Measurements from ENCODE around the gene S1PR1. TPM values are rescaled to one million over a fixed set of nuclear protein-coding genes. Genes with fewer than 3 reads are reported as not detected.
A peak's percentile ranks its signal among the peaks of the same experiment; 100 is the strongest.
"Not testable (repeated sequence)": the region's sequence is repeated elsewhere in the genome, so short reads cannot be mapped to it uniquely, and the experiment has no call there.

Gene S1PR1
- total RNA-seq, 6 experiments from 2014 or later = 9.0 to 14.8 (median 9.3) TPM

- no peak overlapping the region for H3K27ac ChIP-seq
- intact Hi-C loops (cut with DNase I) = no loop called here
- H3K4me1 ChIP-seq = peaks cover 0 to 19% (median 4%) of the 10 kb centered on the region in 4 donors
- WGBS (ENCODE audit: insufficient coverage, low coverage, low lambda C conversion rate, missing lambda C conversion rate) = 77% methylated on average over 3 of the region's 3 CpGs
- ATAC-seq (no peak), DNase-seq (no peak)
- no peak overlapping the region for H3K4me3 ChIP-seq
- no peaks in the 10 kb centered on the region for H3K9me3 ChIP-seq
- TF ChIP-seq, protein P1, sequence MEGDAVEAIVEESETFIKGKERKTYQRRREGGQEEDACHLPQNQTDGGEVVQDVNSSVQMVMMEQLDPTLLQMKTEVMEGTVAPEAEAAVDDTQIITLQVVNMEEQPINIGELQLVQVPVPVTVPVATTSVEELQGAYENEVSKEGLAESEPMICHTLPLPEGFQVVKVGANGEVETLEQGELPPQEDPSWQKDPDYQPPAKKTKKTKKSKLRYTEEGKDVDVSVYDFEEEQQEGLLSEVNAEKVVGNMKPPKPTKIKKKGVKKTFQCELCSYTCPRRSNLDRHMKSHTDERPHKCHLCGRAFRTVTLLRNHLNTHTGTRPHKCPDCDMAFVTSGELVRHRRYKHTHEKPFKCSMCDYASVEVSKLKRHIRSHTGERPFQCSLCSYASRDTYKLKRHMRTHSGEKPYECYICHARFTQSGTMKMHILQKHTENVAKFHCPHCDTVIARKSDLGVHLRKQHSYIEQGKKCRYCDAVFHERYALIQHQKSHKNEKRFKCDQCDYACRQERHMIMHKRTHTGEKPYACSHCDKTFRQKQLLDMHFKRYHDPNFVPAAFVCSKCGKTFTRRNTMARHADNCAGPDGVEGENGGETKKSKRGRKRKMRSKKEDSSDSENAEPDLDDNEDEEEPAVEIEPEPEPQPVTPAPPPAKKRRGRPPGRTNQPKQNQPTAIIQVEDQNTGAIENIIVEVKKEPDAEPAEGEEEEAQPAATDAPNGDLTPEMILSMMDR (IDR thresholded peaks at IDR 0.05) = no peak
- no peaks in the 10 kb centered on the region for H3K27me3 ChIP-seq
- H3K36me3 ChIP-seq = no peaks in the 10 kb centered on the region
Observed at GRCh38 chr1:101217148-101217547, 19.7 kb upstream of the S1PR1 start.

- DNase-seq (peak; percentile 47 to 80 (median 78)), ATAC-seq (peak; percentile 59 to 72 (median 70))
- H3K27me3 ChIP-seq; H3K9me3 ChIP-seq; H3K4me3 ChIP-seq; intact Hi-C loops (cut with DNase I); H3K36me3 ChIP-seq: not testable (repeated sequence)
- WGBS (ENCODE audit: insufficient coverage, low coverage, low lambda C conversion rate, missing lambda C conversion rate) = 27% methylated on average over 5 of the region's 6 CpGs
- H3K27ac ChIP-seq = peak overlapping the region in 2 of 3 donors; percentile 43 to 51
- H3K4me1 ChIP-seq = peaks cover 0 to 19% (median 4%) of the 10 kb centered on the region in 4 donors
Observed at GRCh38 chr1:101218968-101219367, 17.9 kb upstream of the S1PR1 start.

- intact Hi-C loops (cut with DNase I) = no loop called here
- H3K27ac ChIP-seq = peak overlapping the region in 1 of 3 donors; percentile 9
- DNase-seq = peak; percentile 51 to 87 (median 86)
Observed at GRCh38 chr1:101219924-101220870, 16.6 kb upstream of the S1PR1 start.

DNA sequence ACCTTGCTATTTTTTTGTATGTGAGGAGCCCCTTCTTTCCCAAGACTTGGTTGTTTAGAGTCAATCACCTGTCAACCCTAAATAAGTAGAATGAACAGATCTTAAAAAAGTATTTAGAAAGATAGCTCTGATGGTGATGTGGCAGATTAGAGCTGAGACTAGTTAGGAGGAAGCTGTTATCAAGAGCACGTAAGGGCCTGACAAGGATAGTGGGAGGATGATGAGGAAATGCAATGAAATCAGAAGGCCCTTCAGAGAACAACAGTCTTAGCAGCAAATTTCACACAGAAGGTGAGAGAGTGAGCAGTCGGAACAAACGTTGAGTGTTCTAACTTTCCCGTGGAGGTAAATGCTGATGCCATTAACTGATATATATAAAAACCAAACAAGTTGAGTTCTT is 15.9 kb upstream of the S1PR1 start:
- ATAC-seq = no peak
- 87% methylated on average over 4 of the region's 4 CpGs for WGBS (ENCODE audit: insufficient coverage, low coverage, low lambda C conversion rate, missing lambda C conversion rate)
- Histone ChIP-seq H3K27me3 (no peaks in the 10 kb centered on the region), H3K4me3 (no peak overlapping the region), H3K36me3 (no peaks in the 10 kb centered on the region), H3K9me3 (no peaks in the 10 kb centered on the region), H3K27ac (no peak overlapping the region), H3K4me1 (peaks cover 0 to 19% (median 4%) of the 10 kb centered on the region in 4 donors)
- DNase-seq = no peak
- no peak for TF ChIP-seq POLR2A (IDR thresholded peaks at IDR 0.05)
- TF ChIP-seq, protein P1 (IDR thresholded peaks at IDR 0.05) = no peak
- intact Hi-C loops (cut with DNase I) = no loop called here

More at GRCh38 chr1:101219924-101220870, 16.6 kb upstream of the S1PR1 start:
- H3K36me3 ChIP-seq = no peaks in the 10 kb centered on the region
- H3K9me3 ChIP-seq = no peaks in the 10 kb centered on the region
- ATAC-seq = peak; percentile 91 to 97 (median 94)
- WGBS (ENCODE audit: insufficient coverage, low coverage, low lambda C conversion rate, missing lambda C conversion rate) = 57% methylated on average over 6 of the region's 11 CpGs
- H3K27me3 ChIP-seq = no peaks in the 10 kb centered on the region
- no peak overlapping the region for H3K4me3 ChIP-seq
- TF ChIP-seq, protein P1 (IDR thresholded peaks at IDR 0.05) = no peak
- no peak for TF ChIP-seq POLR2A (IDR thresholded peaks at IDR 0.05)
- H3K4me1 ChIP-seq = peaks cover 0 to 19% (median 4%) of the 10 kb centered on the region in 4 donors

DNA sequence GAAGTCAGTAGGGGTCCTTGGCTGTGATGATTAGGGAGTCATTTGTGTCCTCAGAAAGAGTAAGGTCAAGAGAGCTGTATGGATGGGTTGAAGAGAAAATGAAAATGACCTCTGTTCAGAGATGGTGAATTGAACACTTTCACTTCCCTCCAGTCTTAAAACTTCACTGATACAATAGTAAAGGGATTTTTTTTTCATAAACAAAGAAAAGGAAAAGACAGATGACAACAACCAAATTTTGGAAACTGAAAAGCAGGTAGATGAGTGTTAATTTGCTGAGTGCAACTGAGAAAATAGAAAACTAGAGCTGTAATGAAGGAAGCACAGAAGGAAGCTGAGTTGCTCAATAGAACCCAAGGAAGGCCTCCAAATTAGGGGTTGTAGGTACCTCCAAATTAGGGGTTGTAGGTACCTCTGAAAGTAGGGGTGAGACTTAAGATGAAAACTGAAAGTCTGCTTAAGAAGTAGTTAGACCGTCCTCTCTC is 14.8 kb upstream of the S1PR1 start:
- ATAC-seq (no peak), DNase-seq (no peak)
- TF ChIP-seq, protein P1 (IDR thresholded peaks at IDR 0.05) = no peak
- no peak for TF ChIP-seq POLR2A (IDR thresholded peaks at IDR 0.05)
- H3K36me3 ChIP-seq = no peaks in the 10 kb centered on the region
- WGBS (ENCODE audit: insufficient coverage, low coverage, low lambda C conversion rate, missing lambda C conversion rate) = 88% methylated on average over 1 of the region's 1 CpG
- H3K9me3 ChIP-seq = no peaks in the 10 kb centered on the region
- H3K4me1 ChIP-seq = peaks cover 0 to 19% (median 4%) of the 10 kb centered on the region in 4 donors
- H3K27me3 ChIP-seq = no peaks in the 10 kb centered on the region
- intact Hi-C loops (cut with DNase I) = no loop called here
- no peak overlapping the region for H3K27ac ChIP-seq
- no peak overlapping the region for H3K4me3 ChIP-seq
